Measurements from ENCODE around the gene TSPEAR. TPM values are rescaled to one million over a fixed set of nuclear protein-coding genes. Genes with fewer than 3 reads are reported as not detected.

The TSPEAR gene
- total RNA-seq, 2 experiments from 2014 or later = not detected

DNA sequence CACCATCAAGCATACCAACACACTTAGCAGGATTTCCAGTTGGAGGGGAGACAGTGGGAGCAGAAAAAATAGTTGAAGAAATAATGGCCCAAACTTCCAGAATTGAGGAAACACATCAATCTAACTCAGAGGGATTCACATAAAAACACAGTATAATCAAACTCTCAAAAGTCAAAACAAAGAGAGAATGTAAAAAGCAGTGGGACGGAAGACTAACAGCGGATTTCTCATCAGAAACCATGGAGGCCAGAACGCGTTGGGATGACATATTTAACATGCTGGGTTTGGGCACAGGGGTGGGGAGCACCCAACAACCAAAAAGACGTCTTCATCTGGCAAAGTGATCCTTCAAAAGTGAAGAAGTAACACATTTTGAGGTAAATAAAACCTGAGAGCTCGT lies 91.5 kb downstream of the TSPEAR start:
- Histone ChIP-seq H2AFZ (ENCODE audit: low read length) (no peak overlapping the region; the same call in 1 of the 2 replicates), H3K4me2 (ENCODE audit: low read length) (no peak overlapping the region), H4K20me1 (ENCODE audit: insufficient read depth, low read length) (no peaks in the 10 kb centered on the region), H3K9me2 (ENCODE audit: insufficient read depth, low read length) (no peaks in the 10 kb centered on the region), H3K36me3 (ENCODE audit: insufficient read depth, low read length) (no peaks in the 10 kb centered on the region), H3K4me1 (ENCODE audit: insufficient read depth, low read length, poor library complexity, severe bottlenecking) (peaks cover 12% of the 10 kb centered on the region), H3K27ac (ENCODE audit: low read depth, low read length, poor library complexity, severe bottlenecking) (no peak overlapping the region), H3K79me2 (ENCODE audit: insufficient read depth, low read depth, low read length) (no peaks in the 10 kb centered on the region), H3K9me3 (ENCODE audit: low read length) (peaks cover 26% of the 10 kb centered on the region), H3K4me3 (ENCODE audit: low read depth, low read length, poor library complexity, severe bottlenecking) (no peak overlapping the region)
- no peak for TF ChIP-seq EZH2phosphoT487 (IDR thresholded peaks at IDR 0.05; ENCODE audit: borderline replicate concordance, low read depth, low read length)
- TF ChIP-seq, protein P1, sequence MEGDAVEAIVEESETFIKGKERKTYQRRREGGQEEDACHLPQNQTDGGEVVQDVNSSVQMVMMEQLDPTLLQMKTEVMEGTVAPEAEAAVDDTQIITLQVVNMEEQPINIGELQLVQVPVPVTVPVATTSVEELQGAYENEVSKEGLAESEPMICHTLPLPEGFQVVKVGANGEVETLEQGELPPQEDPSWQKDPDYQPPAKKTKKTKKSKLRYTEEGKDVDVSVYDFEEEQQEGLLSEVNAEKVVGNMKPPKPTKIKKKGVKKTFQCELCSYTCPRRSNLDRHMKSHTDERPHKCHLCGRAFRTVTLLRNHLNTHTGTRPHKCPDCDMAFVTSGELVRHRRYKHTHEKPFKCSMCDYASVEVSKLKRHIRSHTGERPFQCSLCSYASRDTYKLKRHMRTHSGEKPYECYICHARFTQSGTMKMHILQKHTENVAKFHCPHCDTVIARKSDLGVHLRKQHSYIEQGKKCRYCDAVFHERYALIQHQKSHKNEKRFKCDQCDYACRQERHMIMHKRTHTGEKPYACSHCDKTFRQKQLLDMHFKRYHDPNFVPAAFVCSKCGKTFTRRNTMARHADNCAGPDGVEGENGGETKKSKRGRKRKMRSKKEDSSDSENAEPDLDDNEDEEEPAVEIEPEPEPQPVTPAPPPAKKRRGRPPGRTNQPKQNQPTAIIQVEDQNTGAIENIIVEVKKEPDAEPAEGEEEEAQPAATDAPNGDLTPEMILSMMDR (conservative IDR thresholded peaks at IDR 0.05; ENCODE audit: low read length) = no peak
- no peak for DNase-seq (ENCODE audit: low spot score)
- ChIA-PET POLR2A (interaction anchor here (1.2 kb wide), 1 partner anchor 981 kb away, joined by 6 read pairs; no protein-coding TSS in a partner anchor), CTCF (ENCODE audit: unreplicated experiment) (no interaction called here)
- no TSS peak for BruUV-seq (replicated peaks)
- intact Hi-C loops (cut with micrococcal nuclease; ENCODE audit: unreplicated experiment) = no loop called here

- ChIA-PET CTCF (ENCODE audit: unreplicated experiment) (no interaction called here), POLR2A (interaction anchor here (1.2 kb wide), 1 partner anchor 980 kb away, joined by 6 read pairs; no protein-coding TSS in a partner anchor)
- H3K79me2 ChIP-seq (ENCODE audit: insufficient read depth, low read depth, low read length) = no peaks in the 10 kb centered on the region
- H3K4me3 ChIP-seq (ENCODE audit: low read depth, low read length, poor library complexity, severe bottlenecking) = no peak overlapping the region
- no TSS peak for BruUV-seq (replicated peaks)
- H3K9me3 ChIP-seq (ENCODE audit: low read length) = peaks cover 23% of the 10 kb centered on the region
- no peaks in the 10 kb centered on the region for H3K36me3 ChIP-seq (ENCODE audit: insufficient read depth, low read length)
- DNase-seq (ENCODE audit: low spot score) = peak; percentile 36
- TF ChIP-seq, protein P1 (conservative IDR thresholded peaks at IDR 0.05; ENCODE audit: low read length) = no peak
- no peak for TF ChIP-seq EZH2phosphoT487 (IDR thresholded peaks at IDR 0.05; ENCODE audit: borderline replicate concordance, low read depth, low read length)
- no peak overlapping the region for H3K27ac ChIP-seq (ENCODE audit: low read depth, low read length, poor library complexity, severe bottlenecking)
- intact Hi-C loops (cut with micrococcal nuclease; ENCODE audit: unreplicated experiment) = no loop called here
- peaks cover 12% of the 10 kb centered on the region for H3K4me1 ChIP-seq (ENCODE audit: insufficient read depth, low read length, poor library complexity, severe bottlenecking)
- H3K4me2 ChIP-seq (ENCODE audit: low read length) = 0 out of 2 replicates have a peak overlapping the region, but pooled peaks have one; percentile 6
- no peaks in the 10 kb centered on the region for H3K9me2 ChIP-seq (ENCODE audit: insufficient read depth, low read length)
- peak overlapping the region; percentile 62 for H2AFZ ChIP-seq (ENCODE audit: low read length)
- no peaks in the 10 kb centered on the region for H4K20me1 ChIP-seq (ENCODE audit: insufficient read depth, low read length)
These were observed 92.5 kb downstream of the TSPEAR start for GRCh38 chr21:44618909-44619308.

- POLR2A ChIA-PET = interaction anchor here (1.2 kb wide), 1 partner anchor 980 kb away, joined by 6 read pairs; no protein-coding TSS in a partner anchor
These were observed 92.9 kb downstream of the TSPEAR start for GRCh38 chr21:44618504-44618903.

More at GRCh38 chr21:44618504-44618903, 92.9 kb downstream of the TSPEAR start:
- no peaks in the 10 kb centered on the region for H4K20me1 ChIP-seq (ENCODE audit: insufficient read depth, low read length)
- no TSS peak for BruUV-seq (replicated peaks)
- CTCF ChIA-PET (ENCODE audit: unreplicated experiment) = no interaction called here
- H3K36me3 ChIP-seq (ENCODE audit: insufficient read depth, low read length) = no peaks in the 10 kb centered on the region
- H3K79me2 ChIP-seq (ENCODE audit: insufficient read depth, low read depth, low read length) = no peaks in the 10 kb centered on the region
- H3K4me2 ChIP-seq (ENCODE audit: low read length) = 0 out of 2 replicates have a peak overlapping the region, but pooled peaks have one; percentile 6
- peak overlapping the region; percentile 62 for H2AFZ ChIP-seq (ENCODE audit: low read length)
- peaks cover 19% of the 10 kb centered on the region for H3K9me3 ChIP-seq (ENCODE audit: low read length)
- peaks cover 12% of the 10 kb centered on the region for H3K4me1 ChIP-seq (ENCODE audit: insufficient read depth, low read length, poor library complexity, severe bottlenecking)
- no peak overlapping the region for H3K27ac ChIP-seq (ENCODE audit: low read depth, low read length, poor library complexity, severe bottlenecking)
- peak; percentile 5 for DNase-seq (ENCODE audit: low spot score)
- H3K4me3 ChIP-seq (ENCODE audit: low read depth, low read length, poor library complexity, severe bottlenecking) = no peak overlapping the region
- H3K9me2 ChIP-seq (ENCODE audit: insufficient read depth, low read length) = no peaks in the 10 kb centered on the region
- no peak for TF ChIP-seq EZH2phosphoT487 (IDR thresholded peaks at IDR 0.05; ENCODE audit: borderline replicate concordance, low read depth, low read length)
- TF ChIP-seq, protein P1 (conservative IDR thresholded peaks at IDR 0.05; ENCODE audit: low read length) = no peak
- intact Hi-C loops (cut with micrococcal nuclease; ENCODE audit: unreplicated experiment) = no loop called here

Data from OCI-LY7 (cell line).